GM12878 (cell line): ENCODE data around the gene AFF2. TPM values are rescaled to one million over a fixed set of nuclear protein-coding genes. Genes with fewer than 3 reads are reported as not detected.

ENCODE experiments used
- ATAC-seq: fragments of 200-7000 bp; cut with Tn5 transposase; 3 replicates; pipeline ENCODE4 v1.9.1; 2020; ENCODE audit warnings: mild to moderate bottlenecking, moderate library complexity
- BruUV-seq: library from RNA; stranded (reverse); fragments of 400-500 nt; replicated peaks from 2 replicates; lab custom pipeline; 2021; lab: Mats Ljungman, UMichigan
- CTCF ChIA-PET: fragments of 300-600 bp; sonication (Branson Sonifier 250); formaldehyde crosslinking; extraction: SDS; loops from one replicate; lab custom pipeline; 2021; ENCODE audit warnings: inconsistent platforms; lab: Yijun Ruan, JAX
- POLR2A ChIA-PET: fragments of 350-600 bp; formaldehyde crosslinking; extraction: SDS; loops from one replicate; lab custom pipeline; 2021; ENCODE audit warnings: inconsistent platforms; lab: Charles Lee
- RAD21 ChIA-PET: fragments of 300-600 bp; sonication (Branson Sonifier 250); formaldehyde crosslinking; loops from one replicate; lab custom pipeline; 2023; ENCODE audit warnings: antibody characterized with exemption; ENCODE audit not compliant: unreplicated experiment; lab: Charles Lee
- SMC1A ChIA-PET: fragments of 300-600 bp; sonication (Branson Sonifier 250); formaldehyde crosslinking; loops from one replicate; lab custom pipeline; 2023; ENCODE audit not compliant: unreplicated experiment, uncharacterized antibody; lab: Charles Lee
- DNase-seq: peaks from one replicate; pipeline ENCODE4 v3.0.0-alpha.2; 2011; ENCODE audit warnings: low read depth, low spot score
- FAIRE-seq: peaks from 3 replicates; lab custom pipeline; 2011; peaks lifted over from hg19 to GRCh38; lab: Jason Lieb, UNC
- H2AFZ ChIP-seq: 2 replicates; pipeline ENCODE4 v1.6.0; 2011; ENCODE audit warnings: low read depth, low read length, control low read depth; ENCODE audit not compliant: control insufficient read depth
- H3K27ac ChIP-seq: 2 replicates; pipeline ENCODE4 v1.5.1; 2011; ENCODE audit warnings: control low read depth; ENCODE audit not compliant: control insufficient read depth, insufficient read depth
- H3K27me3 ChIP-seq, 2 experiments: replicated peaks in 1 of 2; 2 replicates each; pipeline versions ENCODE4 v1.6.0 to v1.6.1; 2011; ENCODE audit warnings: low read length in 1 of 2; ENCODE audit not compliant: control insufficient read depth in 2 of 2, insufficient read depth in 2 of 2
- H3K36me3 ChIP-seq, 2 experiments: 2 replicates each; pipeline ENCODE4 v1.5.1; 2011; ENCODE audit warnings: low read length in 1 of 2; ENCODE audit not compliant: control insufficient read depth in 2 of 2, insufficient read depth in 2 of 2
- H3K4me1 ChIP-seq: 2 replicates; pipeline ENCODE4 v1.6.1; 2011; ENCODE audit warnings: mild to moderate bottlenecking, low read length, moderate library complexity, mixed read lengths; ENCODE audit not compliant: control insufficient read depth, insufficient read depth
- H3K4me2 ChIP-seq: 2 replicates; pipeline ENCODE4 v1.6.0; 2011; ENCODE audit warnings: control low read depth; ENCODE audit not compliant: control insufficient read depth, insufficient read depth
- H3K4me3 ChIP-seq: fragments of 200-600 bp; sonication (generic); 2 replicates; pipeline ENCODE4 v1.5.1; 2016
- H3K79me2 ChIP-seq: 2 replicates; pipeline ENCODE4 v1.6.0; 2011; ENCODE audit warnings: low read length; ENCODE audit not compliant: control insufficient read depth, insufficient read depth
- H3K9ac ChIP-seq: 2 replicates; pipeline ENCODE4 v1.8.0; 2011; ENCODE audit warnings: low read length, control low read depth, mixed read lengths; ENCODE audit not compliant: control insufficient read depth, insufficient read depth
- H3K9me3 ChIP-seq: replicated peaks from 3 replicates; pipeline ENCODE4 v1.5.1; 2011; ENCODE audit warnings: mild to moderate bottlenecking, low read length; ENCODE audit not compliant: control insufficient read depth, insufficient read depth
- H4K20me1 ChIP-seq: 2 replicates; pipeline ENCODE4 v1.6.0; 2011; ENCODE audit not compliant: control insufficient read depth, insufficient read depth
- BCL3 ChIP-seq: IDR thresholded peaks from 2 replicates; pipeline ENCODE4 v1.6.1; 2011; ENCODE audit warnings: borderline replicate concordance, low read depth, mild to moderate bottlenecking, moderate library complexity, low read length; ENCODE audit not compliant: insufficient read depth, poor library complexity, severe bottlenecking
- BMI1 ChIP-seq: fragments of 450-650 bp; IDR thresholded peaks from 2 replicates; pipeline ENCODE4 v1.6.1; 2016; ENCODE audit warnings: mild to moderate bottlenecking, moderate library complexity, borderline replicate concordance
- ETV6 ChIP-seq, 2 experiments: fragments of 450-650 bp in 1 of 2; IDR thresholded peaks in 1 of 2; conservative IDR thresholded peaks in 1 of 2; 2 replicates each; pipeline ENCODE4 v1.6.1; 2014; ENCODE audit warnings: antibody characterized with exemption in 1 of 2, borderline replicate concordance in 1 of 2, low read depth in 1 of 2, mild to moderate bottlenecking in 1 of 2, moderate library complexity in 1 of 2
- FOS ChIP-seq: IDR thresholded peaks from 3 replicates; pipeline ENCODE4 v1.6.1; 2011; ENCODE audit warnings: borderline replicate concordance; ENCODE audit not compliant: insufficient read length; ENCODE audit errors: extremely low read depth
- FOXM1 ChIP-seq: IDR thresholded peaks from 2 replicates; pipeline ENCODE4 v1.6.1; 2012; ENCODE audit warnings: low read depth, mild to moderate bottlenecking, inconsistent platforms, low read length, moderate library complexity
- HDAC6 ChIP-seq: fragments of 200-600 bp; sonication (generic); IDR thresholded peaks from one replicate; pipeline ENCODE4 v1.8.0; 2017; ENCODE audit warnings: antibody characterized with exemption; ENCODE audit not compliant: unreplicated experiment
- KDM1A ChIP-seq: fragments of 200-600 bp; sonication (generic); IDR thresholded peaks from 2 replicates; pipeline ENCODE4 v1.6.1; 2016; ENCODE audit warnings: borderline replicate concordance
- MAX ChIP-seq: IDR thresholded peaks from 2 replicates; pipeline ENCODE4 v1.6.1; 2012; ENCODE audit warnings: low read depth, low read length, improper control_type of control experiment
- NFYB ChIP-seq: IDR thresholded peaks from 2 replicates; pipeline ENCODE4 v1.6.1; 2011; ENCODE audit warnings: low read depth, mild to moderate bottlenecking, low read length, improper control_type of control experiment, moderate library complexity; ENCODE audit not compliant: insufficient read depth
- NRF1 ChIP-seq: conservative IDR thresholded peaks from 2 replicates; pipeline ENCODE4 v1.6.1; 2011; ENCODE audit warnings: mild to moderate bottlenecking, low read depth, low read length, improper control_type of control experiment
- PML ChIP-seq: IDR thresholded peaks from 2 replicates; pipeline ENCODE4 v1.6.1; 2012; ENCODE audit warnings: low read length, inconsistent platforms
- POLR2A ChIP-seq: IDR thresholded peaks from 2 replicates; pipeline ENCODE4 v1.6.1; 2011; ENCODE audit warnings: low read depth, mild to moderate bottlenecking, low read length
- SMAD5 ChIP-seq: IDR thresholded peaks from 2 replicates; pipeline ENCODE4 v1.6.1; 2016; ENCODE audit warnings: antibody characterized with exemption, low read depth
- SUZ12 ChIP-seq: fragments of 200-600 bp; sonication (generic); IDR thresholded peaks from one replicate; pipeline ENCODE4 v1.6.1; 2018; ENCODE audit warnings: antibody characterized with exemption, mild to moderate bottlenecking; ENCODE audit not compliant: unreplicated experiment
- WGBS: methylation state at CpG from one replicate; pipeline ENCODE4 v1.1.6; 2016; ENCODE audit warnings: low lambda C conversion rate; ENCODE audit not compliant: insufficient replicate concordance, insufficient coverage; ENCODE audit errors: missing lambda C conversion rate; 5-methylcytosine and 5-hydroxymethylcytosine counted together
- in situ Hi-C: fragments of 300-500 bp; cut with MboI; formaldehyde crosslinking; loops from 9 replicates; pipeline ENCODE4 v1.14.3; 2018; ENCODE audit warnings: mixed read lengths
- intact Hi-C: fragments of 100-400 bp; cut with micrococcal nuclease; formaldehyde crosslinking; loops from one replicate; pipeline ENCODE4 v1.14.2; 2022; ENCODE audit not compliant: unreplicated experiment
- polyA plus RNA-seq, 11 experiments: library from polyadenylated mRNA; depleted of rRNA in 4 of 11; unstranded in 6 of 11; stranded (reverse) in 5 of 11; fragments of >200 nt; fragmentation: Nextera tagmentation in 4 of 11; fragmentation: Illumina TruSeq in 1 of 11; extraction: Ambion mirVana in 4 of 11; extraction: Trizol in 1 of 11; gene quantifications; 1 replicate in 1 of 11; 2 replicates in 10 of 11; pipeline versions ENCODE4 v1.2.1 to v1.2.3, GENCODE V29; 2011 to 2016; ENCODE audit warnings: inconsistent platforms in 2 of 11, missing spikeins in 2 of 11, low read depth in 1 of 11
- total RNA-seq, 4 experiments: library from RNA; depleted of rRNA in 3 of 4; stranded (reverse); fragments of >200 nt in 3 of 4; fragmentation: Illumina TruSeq in 1 of 4; extraction: Trizol in 1 of 4; gene quantifications; 2 replicates each; pipeline versions ENCODE4 v1.2.1 to v1.2.3, GENCODE V29; 2013 to 2021

The AFF2 gene
- total and polyA plus RNA-seq, 10 of the 15 experiments (the other 5 are each of a cell fraction or from before 2014, with no cell fraction given): under 0.01 to 0.03 TPM; not detected in 8

- H3K27me3 ChIP-seq: peaks cover 0 to 2% of the 10 kb centered on the region in 2 experiments; a peak in 2 of 4 replicates
- no peaks in the 10 kb centered on the region for H3K36me3 ChIP-seq
- no peak overlapping the region for H3K4me2 ChIP-seq
- ChIA-PET SMC1A (interaction anchor here (1.2 kb wide), 1 partner anchor 11 kb away, joined by 3 read pairs; no protein-coding TSS in a partner anchor), RAD21 (no interaction called here), POLR2A (no interaction called here), CTCF (no interaction called here)
- no peak for FAIRE-seq
- no peak for DNase-seq
- ATAC-seq: no peak
- no peak overlapping the region for H3K9ac ChIP-seq
- no peaks in the 10 kb centered on the region for H3K9me3 ChIP-seq
- H4K20me1 ChIP-seq: no peaks in the 10 kb centered on the region
- WGBS: 20% methylated on average over 8 of the region's 8 CpGs
- no peak for TF ChIP-seq BCL3
- TF ChIP-seq PML: no peak
- TF ChIP-seq SMAD5: no peak
- TF ChIP-seq HDAC6: no peak
- no peak for TF ChIP-seq FOS
- TF ChIP-seq NRF1: no peak
- no peak for TF ChIP-seq ETV6 (conservative IDR thresholded peaks at IDR 0.05 in 1 of 2, IDR thresholded peaks at IDR 0.05 in 1 of 2; ENCODE audit: borderline replicate concordance in 1 of 2, low read depth in 1 of 2)
- TF ChIP-seq NFYB: no peak
- no peak for TF ChIP-seq SUZ12
- TF ChIP-seq KDM1A: no peak
- TF ChIP-seq FOXM1: no peak
- no peak for TF ChIP-seq BMI1
- no peak for TF ChIP-seq POLR2A
- no peak for TF ChIP-seq MAX
- intact Hi-C loops: no loop called here
- in situ Hi-C loops: no loop called here
- H3K4me1 ChIP-seq: no peaks in the 10 kb centered on the region
- H2AFZ ChIP-seq: no peak overlapping the region
- H3K79me2 ChIP-seq: no peaks in the 10 kb centered on the region
- BruUV-seq: no TSS peak
- H3K27ac ChIP-seq: no peak overlapping the region
- no peak overlapping the region for H3K4me3 ChIP-seq
These were observed 304.4 kb downstream of the AFF2 start for GRCh38 chrX:148804579-148805355.
